GM19043 (cell line): ENCODE measurements around the gene ARFGEF3.
A peak's percentile ranks its signal among the peaks of the same experiment; 100 is the strongest.
"Not testable (repeated sequence)": the region's sequence is repeated elsewhere in the genome, so short reads cannot be mapped to it uniquely, and the experiment has no call there.

ENCODE experiments used
- ATAC-seq: cut with Tn5 transposase; IDR thresholded peaks from one replicate; pipeline ENCODE4 v1.9.1; 2021; ENCODE audit warnings: low read depth; ENCODE audit not compliant: unreplicated experiment

Gene ARFGEF3

DNA sequence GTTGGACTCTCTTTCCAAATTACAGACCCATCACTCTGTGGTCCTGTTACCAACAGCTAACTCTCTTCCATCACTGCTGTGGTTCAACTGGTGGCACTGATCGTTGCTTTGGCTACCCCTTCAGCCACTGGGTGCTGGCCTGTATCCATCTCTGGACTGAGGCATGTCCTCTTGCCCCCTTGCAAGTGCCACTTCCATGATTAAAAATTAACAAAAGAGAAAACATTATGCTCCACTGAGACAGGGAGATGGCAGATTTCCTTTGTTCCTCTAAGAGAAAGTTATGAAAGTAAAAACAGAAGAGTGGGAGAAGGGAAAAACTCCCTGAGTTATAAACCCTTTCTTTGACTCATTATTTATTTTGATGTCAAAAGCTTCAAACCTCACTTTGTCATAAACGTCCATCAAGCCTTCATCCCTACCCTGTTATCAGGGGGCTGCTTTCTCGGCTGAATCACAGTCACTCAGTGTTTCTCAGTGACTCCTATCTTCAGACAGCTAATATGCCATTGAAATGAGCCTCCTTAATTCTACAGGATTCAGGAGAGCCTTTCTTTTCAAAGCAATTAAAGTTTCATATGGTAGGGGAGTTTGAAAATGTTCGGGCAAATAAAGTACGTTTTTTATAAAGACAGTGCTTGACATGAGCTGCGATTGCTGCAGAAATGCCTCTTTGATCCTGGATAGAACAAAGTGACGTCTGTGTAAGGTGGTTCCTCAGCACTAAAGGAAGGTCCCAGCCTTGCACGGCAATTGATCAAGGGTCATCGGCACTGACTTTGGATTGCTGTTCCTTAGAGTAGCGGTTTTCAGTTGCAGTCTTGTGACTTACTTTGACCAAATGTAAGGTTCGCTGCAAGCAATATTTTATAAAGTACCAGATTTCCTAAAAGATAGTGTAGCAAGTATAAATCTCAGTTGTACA is 106.5 kb downstream of the ARFGEF3 start:
- ATAC-seq = no peak

DNA sequence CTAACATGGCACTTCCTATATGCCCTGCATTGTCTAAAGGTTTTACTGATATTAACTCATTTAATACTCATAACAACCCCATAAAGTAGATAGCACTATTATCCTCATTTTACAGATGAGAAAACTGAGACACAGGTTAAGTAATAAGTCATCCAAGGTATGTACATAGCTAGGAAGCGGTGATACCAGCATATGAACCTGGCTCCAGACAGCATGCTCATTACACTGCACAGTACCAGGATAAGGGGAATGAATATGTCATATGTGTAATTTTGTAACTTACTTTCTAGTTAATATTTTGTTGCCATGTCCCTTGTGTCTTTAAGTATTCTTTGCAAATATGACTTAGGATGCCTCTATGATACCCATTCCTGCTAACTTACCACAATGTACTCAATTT is 109.7 kb downstream of the ARFGEF3 start:
- no peak for ATAC-seq

DNA sequence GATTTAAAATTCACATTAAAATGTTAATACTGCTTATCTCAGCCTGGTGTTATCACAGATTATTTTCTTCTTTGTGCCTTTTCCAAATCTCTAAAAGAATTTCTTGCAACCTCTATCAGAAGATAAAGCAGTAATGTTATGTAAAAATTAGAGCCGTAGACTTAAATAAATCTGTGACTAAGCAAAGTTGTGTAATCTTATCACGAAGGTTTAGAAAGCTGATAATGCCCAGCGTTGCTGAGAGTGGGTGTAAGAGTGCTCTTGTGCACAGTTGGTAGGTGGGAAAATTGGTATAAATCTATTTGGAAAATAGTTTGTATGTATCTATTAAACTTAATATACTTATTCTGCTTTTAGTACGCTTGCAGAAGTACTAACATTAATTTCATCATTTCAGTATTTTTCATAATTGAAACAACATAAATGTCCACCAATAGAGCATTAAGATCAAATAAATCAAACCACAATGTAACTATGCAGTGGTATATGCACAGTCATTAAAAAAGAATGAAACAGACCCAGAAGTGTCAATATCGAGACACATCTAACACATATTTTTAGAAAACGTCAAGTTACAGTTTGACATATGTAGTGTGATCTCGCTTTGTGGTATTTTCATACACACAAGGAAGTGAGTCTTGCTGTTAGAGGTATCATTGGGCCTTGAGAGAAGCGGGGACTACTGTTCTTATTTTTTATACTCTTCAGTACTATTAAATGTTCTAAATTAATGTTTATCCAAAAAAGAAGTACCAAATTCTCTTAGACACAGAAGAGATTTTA is 111.0 kb downstream of the ARFGEF3 start:
- no peak for ATAC-seq

DNA sequence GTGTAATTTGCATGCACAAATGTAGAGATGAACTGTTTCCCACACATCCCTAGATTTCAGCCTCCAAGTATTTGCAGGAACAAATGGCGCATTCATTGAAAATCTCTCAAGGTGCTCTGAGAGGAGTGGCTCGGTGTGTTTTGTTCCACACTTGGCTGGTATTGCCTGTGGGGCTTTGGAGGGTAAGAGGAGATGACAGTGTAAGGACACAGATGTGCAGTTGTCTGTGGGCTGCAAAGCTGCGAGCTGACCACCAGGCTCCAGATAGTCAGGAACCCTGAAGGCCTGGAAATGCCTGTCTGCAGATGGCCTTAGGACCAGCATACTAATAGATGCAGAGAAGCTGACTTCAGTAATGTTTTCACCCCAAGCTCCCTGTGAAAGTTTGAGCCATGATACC is 114.2 kb downstream of the ARFGEF3 start:
- no peak for ATAC-seq

DNA sequence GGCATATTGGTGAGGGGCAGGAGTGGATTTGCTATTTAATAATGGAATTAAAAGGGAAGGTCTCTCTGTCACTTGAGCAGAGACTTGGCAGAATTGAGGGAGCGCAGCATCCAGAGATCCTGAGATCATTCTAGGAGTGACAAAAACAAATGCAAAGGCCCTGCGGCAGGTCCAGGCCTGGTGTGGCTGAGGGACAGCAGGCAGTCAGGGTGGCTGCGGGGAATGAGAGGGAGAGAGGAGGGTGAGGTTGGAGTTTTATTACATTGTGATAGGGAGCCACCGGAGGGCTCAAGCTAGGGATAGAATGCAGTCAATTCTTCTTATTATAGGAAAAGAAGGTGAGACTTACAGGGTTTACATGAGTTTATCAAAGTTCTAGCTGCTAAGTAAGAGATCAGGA is 116.1 kb downstream of the ARFGEF3 start:
- ATAC-seq = no peak

DNA sequence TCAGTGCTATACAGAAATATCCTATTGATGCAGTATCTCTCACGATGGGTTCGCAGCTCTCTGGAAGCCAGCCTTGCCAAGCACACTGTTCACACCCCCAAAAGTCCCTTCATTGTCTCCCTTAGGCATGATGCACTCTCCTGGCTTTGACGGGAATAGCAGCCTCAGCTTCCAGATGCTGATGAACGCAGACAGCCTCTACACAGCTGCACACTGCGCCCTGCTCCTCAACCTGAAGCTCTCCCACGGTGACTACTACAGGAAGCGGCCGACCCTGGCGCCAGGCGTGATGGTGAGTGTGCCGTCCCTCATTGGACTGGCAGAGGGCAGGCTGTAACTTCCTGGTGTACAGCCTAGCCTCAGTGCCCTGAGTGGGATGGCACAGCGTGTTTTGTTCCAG is 116.6 kb downstream of the ARFGEF3 start:
- ATAC-seq = no peak

DNA sequence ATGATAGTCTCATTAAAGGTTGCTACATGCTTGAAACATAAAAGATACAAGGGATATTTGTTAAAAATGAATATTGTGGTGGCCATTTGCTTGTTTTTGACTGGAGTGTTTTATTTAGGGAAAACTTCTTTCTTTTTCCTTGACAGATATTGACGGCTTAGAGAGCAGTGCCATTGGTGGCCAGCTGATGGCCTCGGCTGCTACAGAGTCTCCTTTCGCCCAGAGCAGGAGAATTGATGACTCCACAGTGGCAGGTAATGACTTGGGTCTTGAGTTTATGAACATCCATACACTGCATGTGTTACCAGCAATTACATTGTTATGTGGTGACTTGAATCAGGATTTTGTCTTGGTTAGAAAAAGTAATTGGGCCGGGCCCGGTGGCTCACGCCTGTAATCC is 124.1 kb downstream of the ARFGEF3 start:
- ATAC-seq = no peak

DNA sequence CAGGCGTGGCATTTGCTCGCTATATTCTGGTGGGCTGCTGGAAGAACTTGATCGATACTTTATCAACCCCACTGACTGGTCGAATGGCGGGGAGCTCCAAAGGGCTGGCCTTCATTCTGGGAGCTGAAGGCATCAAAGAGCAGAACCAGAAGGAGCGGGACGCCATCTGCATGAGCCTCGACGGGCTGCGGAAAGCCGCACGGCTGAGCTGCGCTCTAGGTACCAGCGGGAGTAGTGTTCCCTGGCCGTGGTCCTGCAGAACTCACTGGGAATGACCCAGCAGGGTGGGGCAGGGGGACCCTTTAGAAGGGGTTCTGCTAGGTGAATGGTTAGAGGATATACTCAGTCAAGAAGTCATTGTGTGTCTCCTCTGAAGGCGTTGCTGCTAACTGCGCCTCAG is 125.0 kb downstream of the ARFGEF3 start:
- ATAC-seq = no peak

DNA sequence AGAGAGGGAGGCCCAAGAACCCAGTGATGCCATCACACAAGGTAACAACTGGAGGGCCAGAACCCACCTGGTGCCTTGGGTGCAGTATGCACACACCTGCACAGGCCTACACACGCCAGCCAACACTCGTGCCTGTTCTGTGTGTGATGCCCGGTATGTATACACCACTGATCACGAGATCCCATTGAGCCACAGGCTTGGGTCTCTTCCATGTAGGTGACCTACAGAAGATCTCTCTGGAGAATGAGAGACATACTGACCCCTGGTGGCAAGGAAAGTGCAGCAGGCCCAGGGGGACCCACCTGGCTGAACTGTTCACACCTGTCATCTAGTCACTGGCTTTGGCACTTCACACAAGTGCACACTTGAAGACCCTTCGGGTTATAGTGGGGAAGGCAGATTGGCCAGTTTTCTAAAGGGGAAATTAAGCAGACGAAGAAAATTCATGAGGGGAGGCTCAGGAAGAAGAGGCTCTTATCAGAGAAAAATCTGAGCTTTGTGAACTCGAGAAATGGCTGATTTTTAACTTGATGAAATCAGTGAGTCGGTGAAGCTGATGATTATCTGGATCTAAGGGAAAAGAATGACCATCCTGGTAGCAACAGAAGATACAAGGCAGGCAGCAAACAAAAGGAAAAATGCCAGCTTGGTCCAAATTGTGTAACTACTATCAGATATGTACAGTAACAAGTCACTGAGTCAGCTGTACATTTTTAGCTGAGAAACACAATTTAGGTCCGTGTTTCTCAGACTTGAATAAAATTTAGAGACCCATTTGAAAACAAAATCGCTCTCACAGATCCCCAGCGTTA is 125.6 kb downstream of the ARFGEF3 start:
- peak; percentile 54 for ATAC-seq

DNA sequence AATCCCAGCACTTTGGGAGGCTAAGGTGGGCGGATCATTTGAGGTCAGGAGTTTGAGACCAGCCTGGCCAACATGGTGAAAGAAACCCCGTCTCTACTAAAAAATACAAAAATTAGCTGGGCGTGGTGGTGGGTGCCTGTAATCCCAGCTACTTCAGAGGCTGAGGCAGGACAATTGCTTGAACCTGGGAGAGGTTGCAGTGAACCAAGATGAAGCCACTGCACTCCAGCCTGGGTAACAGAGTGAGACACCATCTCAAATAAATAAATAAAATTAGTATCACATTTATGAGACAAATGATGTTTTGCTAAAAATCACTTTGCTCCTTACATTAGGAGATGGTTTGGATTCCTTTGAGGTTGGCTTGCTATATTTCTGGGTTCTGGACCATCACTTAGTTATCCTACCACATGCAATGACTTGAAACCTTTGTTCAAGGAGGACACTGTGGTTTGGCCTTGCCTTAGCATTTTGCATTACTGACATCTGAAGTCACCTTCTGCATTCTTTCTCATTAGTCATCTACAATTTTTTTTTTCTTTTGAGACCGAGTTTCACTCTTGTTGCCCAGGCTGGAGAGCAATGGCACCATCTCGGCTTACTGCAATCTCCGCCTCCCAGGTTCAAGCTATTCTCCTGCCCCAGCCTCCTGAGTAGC is 126.8 kb downstream of the ARFGEF3 start:
- not testable (repeated sequence) for ATAC-seq

DNA sequence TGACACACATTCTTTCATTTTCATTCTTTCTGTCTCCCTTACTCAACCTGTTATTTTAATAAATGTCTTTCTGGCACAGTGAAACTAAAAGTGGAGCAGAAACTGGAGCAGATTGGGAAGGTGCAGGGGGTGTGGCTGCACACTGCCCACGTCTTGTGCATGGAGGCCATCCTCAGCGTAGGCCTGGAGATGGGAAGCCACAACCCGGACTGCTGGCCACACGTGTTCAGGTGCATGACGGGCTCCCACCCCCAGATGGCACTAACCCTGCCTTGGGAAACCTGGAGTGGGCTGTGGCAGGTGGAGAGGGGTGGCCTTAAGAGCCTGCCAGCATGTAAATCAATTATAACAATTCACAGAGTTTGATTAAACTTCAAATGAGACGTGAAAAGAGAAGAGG is 128.0 kb downstream of the ARFGEF3 start:
- ATAC-seq = no peak

DNA sequence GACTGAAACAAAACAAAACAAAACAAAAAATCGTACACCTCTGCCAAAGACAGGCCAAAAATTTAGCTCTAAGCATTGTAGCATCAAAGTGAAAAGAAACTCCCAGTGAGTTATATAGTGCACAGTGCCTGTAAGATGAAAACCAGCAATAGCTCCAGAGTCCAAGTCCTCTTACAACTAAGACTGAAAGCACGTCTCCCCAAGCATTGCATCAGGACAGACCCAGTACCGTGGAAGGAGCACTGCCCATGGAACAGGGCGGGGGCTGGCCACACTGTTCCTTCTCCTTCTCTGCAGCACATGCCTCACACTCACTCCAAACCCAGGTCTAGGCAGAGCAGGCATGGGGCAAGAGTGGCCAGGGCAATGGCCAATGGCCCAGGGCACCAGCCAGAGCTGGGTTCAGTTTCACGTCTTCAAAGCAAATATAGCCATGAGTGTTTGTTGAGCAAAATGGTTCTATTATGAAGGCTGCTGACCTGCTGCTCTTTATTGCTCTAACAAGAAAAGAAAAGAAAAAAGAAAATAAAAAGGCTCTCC is 128.8 kb downstream of the ARFGEF3 start:
- no peak for ATAC-seq

DNA sequence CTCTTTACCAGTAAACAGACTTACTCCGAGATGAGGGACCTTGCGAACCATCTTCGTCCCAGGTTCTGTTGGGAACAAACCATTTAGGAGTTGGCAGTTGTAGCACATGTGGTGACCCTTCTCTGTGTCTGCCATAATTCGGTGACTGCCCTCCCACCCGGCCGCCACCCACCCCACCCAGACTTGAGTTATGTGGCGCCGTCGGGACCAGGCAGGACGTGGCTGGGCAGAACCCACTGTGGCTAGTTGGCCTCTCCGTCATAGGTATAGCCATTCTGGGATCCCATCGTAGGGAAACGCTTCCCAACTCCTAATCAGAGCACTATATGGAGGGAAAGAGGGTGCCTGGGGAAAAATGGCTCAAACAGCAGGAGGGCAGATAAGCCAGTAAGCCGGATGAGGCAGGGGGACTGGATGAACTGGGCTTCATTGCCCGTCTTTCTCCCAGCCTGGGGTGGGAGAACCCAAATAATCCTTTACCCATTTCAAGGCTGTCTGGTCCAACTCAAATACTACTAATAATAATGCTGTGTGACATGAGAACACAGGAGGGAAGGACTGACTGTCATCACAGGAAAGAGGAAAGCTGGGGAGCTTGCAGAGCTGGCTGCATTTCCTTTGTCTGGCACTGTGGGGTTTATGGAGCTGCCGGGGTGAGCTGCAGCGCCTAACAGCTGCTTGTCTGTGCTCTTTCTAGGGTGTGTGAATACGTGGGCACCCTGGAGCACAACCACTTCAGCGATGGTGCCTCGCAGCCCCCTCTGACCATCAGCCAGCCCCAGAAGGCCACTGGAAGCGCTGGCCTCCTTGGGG is 129.5 kb downstream of the ARFGEF3 start:
- no peak for ATAC-seq

DNA sequence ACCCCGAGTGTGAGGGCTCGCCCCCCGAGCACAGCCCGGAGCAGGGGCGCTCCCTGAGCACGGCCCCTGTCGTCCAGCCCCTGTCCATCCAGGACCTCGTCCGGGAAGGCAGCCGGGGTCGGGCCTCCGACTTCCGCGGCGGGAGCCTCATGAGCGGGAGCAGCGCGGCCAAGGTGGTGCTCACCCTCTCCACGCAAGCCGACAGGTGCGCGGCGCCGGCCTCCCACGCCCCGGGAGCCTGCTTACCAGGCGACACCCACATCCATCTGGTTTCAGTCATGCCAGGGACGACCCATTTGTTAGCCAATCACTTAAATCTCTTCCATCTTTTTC is 130.1 kb downstream of the ARFGEF3 start:
- ATAC-seq = no peak

DNA sequence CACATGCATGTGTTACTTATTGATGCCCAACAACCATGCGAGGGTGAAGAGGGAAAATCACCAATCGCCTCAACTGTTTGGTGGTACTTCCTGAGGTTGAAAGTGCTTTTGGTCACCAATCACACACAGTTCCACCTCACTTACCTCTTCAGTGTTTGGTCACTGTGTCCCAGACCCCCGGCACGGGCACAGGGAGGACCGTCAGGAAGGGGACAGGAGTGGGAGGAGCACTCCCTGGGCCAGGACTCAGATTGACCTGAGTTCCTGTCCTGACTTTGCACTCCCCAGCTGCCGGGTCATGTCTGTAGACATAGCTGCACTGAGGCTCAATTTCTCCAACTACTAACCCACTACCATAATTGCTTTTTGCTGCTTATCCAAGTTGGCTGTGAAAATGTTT is 130.7 kb downstream of the ARFGEF3 start:
- ATAC-seq = no peak

DNA sequence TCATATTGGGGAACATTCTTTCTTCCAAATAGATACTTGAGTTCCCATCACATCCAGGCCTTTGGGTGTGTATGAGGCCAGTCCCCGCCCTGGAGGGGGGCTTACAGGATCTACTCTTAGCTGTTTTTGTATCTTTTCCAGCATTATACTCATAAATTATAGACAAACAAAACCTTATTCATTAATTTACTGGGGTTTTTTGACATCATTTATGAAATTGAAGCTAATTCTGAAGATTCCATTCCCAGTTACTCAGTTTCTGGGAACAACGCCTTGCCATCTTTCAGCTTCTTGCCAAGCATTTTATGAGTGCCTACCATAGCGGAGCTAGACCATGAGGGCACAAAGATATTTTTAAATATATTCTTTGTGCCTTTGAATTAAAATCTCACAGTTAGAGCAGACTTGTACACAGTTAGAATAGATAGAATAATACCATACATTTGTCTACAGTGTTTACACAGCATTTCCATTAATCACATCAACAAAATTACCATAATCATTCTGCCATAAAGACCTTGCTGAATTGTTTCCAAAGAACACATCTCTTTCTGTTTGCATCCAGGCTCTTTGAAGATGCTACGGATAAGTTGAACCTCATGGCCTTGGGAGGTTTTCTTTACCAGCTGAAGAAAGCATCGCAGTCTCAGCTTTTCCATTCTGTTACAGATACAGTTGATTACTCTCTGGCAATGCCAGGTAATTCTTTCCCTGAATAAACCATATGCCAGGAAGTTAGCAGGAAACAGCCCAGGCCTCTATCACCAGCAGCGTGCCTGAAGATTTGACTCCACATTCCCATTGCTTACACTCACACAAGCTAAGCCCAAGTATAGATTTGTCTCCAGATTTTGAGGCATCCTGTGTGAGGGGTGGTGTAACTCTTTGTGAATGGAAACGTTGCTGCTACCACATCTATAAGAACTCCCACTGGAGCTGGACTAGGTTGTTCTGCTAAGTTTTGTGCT is 132.0 kb downstream of the ARFGEF3 start:
- no peak for ATAC-seq

DNA sequence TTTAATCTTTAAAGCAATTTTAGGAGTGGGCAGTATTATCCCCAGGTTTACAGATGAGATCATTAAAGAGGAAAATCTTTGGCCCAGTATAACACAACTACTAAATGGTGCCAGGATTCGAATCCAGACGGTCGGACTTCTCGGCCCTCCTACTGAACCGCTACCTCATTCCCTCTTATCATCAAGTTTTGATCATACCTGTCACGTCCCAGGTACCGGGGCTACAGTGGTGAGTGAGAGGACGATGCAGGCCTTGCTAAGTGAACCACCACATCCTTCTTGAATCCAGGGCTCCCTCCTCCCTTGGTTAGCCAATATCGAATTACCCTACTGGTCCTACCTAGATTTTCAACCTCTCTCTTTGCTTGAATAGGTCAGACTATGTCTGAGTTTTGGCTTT is 134.6 kb downstream of the ARFGEF3 start:
- ATAC-seq = no peak

DNA sequence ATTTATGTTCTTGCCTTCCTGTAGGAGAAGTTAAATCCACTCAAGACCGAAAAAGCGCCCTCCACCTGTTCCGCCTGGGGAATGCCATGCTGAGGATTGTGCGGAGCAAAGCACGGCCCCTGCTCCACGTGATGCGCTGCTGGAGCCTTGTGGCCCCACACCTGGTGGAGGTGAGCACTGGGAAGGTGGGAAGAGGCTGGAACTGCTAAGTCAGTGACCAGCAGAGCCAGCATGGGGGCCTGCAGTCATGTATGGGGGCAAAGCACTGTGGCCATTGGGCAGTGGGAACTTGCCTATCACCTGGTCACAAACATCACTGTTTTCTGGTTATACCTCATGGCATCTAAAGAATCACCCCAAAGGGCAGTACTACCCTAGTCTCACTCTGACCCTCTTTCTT is 135.0 kb downstream of the ARFGEF3 start:
- ATAC-seq = no peak
